Coronary artery (tissue), 2 donors: ENCODE measurements around the gene MYO16.

Experiments used
- DNase-seq: peaks from one replicate; pipeline ENCODE4 v3.0.0-alpha.2; 2017; ENCODE audit warnings: low spot score
- H3K27ac ChIP-seq, 2 donors: fragments of 200-600 bp; sonication (generic); one replicate each; pipeline ENCODE4 v1.5.1; 2016 to 2019
- H3K4me3 ChIP-seq: fragments of 200-600 bp; sonication (generic); 2 replicates; pipeline ENCODE4 v1.5.1; 2016; ENCODE audit warnings: mild to moderate bottlenecking, moderate library complexity
- CTCF ChIP-seq: fragments of 200-600 bp; sonication (generic); IDR thresholded peaks from one replicate; pipeline ENCODE4 v1.5.1; 2019; ENCODE audit warnings: antibody characterized with exemption

The MYO16 gene

GRCh38 chr13:108657519-108657918, 28.1 kb downstream of the MYO16 start:
- DNase-seq = no peak
- Histone ChIP-seq H3K27ac (no peak overlapping the region), H3K4me3 (no peak overlapping the region)
- no peak for TF ChIP-seq CTCF

- no peak for DNase-seq
- Histone ChIP-seq H3K4me3 (no peak overlapping the region), H3K27ac (no peak overlapping the region)
- no peak for TF ChIP-seq CTCF
Observed at GRCh38 chr13:108662528-108662927, 33.1 kb downstream of the MYO16 start.

- Histone ChIP-seq H3K4me3 (no peak overlapping the region), H3K27ac (no peak overlapping the region)
- no peak for DNase-seq
- no peak for TF ChIP-seq CTCF
Observed at GRCh38 chr13:108663710-108664109, 34.3 kb downstream of the MYO16 start.

- DNase-seq = no peak
- TF ChIP-seq CTCF = no peak
- H3K4me3 ChIP-seq = no peak overlapping the region
Observed at GRCh38 chr13:108667205-108667604, 37.8 kb downstream of the MYO16 start.

GRCh38 chr13:108669381-108669780, 40.0 kb downstream of the MYO16 start:
- Histone ChIP-seq H3K4me3 (no peak overlapping the region), H3K27ac (no peak overlapping the region)
- no peak for TF ChIP-seq CTCF
- DNase-seq = no peak

More at GRCh38 chr13:108667205-108667604, 37.8 kb downstream of the MYO16 start:
- H3K27ac ChIP-seq = no peak overlapping the region

- Histone ChIP-seq H3K27ac (no peak overlapping the region), H3K4me3 (no peak overlapping the region)
- TF ChIP-seq CTCF = no peak
- DNase-seq = no peak
Observed at GRCh38 chr13:108674346-108674745, 44.9 kb downstream of the MYO16 start.

- no peak overlapping the region for H3K27ac ChIP-seq
- no peak for DNase-seq
- H3K4me3 ChIP-seq = no peak overlapping the region
- no peak for TF ChIP-seq CTCF
Observed at GRCh38 chr13:108674771-108675170, 45.4 kb downstream of the MYO16 start.
